ENCODE measurements around the gene FAR2.

- no peak for TF ChIP-seq CTCF (IDR thresholded peaks at IDR 0.05; ENCODE audit: insufficient read depth, low read length, poor library complexity, severe bottlenecking)
- TF ChIP-seq EZH2phosphoT487 (conservative IDR thresholded peaks at IDR 0.05; ENCODE audit: low read length): no peak
These were observed 1.1 kb upstream of the FAR2 start for GRCh38 chr12:29147731-29148595.

Measured in SU-DHL-6 (cell line).